CMK (cell line): ENCODE data around the gene ZNF292.
"Not testable (repeated sequence)": the region's sequence is repeated elsewhere in the genome, so short reads cannot be mapped to it uniquely, and the experiment has no call there.

Experiments
- DNase-seq: peaks from one replicate; pipeline ENCODE4 v3.0.0-alpha.2; 2010; ENCODE audit warnings: low read depth

The ZNF292 gene

GRCh38 chr6:87154993-87155841 lies at the start of gene ZNF292:
Gene ZNF292, plus strand, starts transcription at chr6:87155565. Its CDS starts 27 bp downstream, at chr6:87155592.
- DNase-seq, result peak; percentile 94

GRCh38 chr6:87105823-87106222 lies 49.5 kb upstream of the ZNF292 start:
- DNase-seq, result no peak

GRCh38 chr6:87110636-87111035 lies 44.7 kb upstream of the ZNF292 start:
- no peak for DNase-seq

GRCh38 chr6:87115402-87116135 lies 39.8 kb upstream of the ZNF292 start:
- no peak for DNase-seq

- DNase-seq, result no peak
Measured at GRCh38 chr6:87116922-87117321, 38.4 kb upstream of the ZNF292 start.

GRCh38 chr6:87118054-87118453 lies 37.3 kb upstream of the ZNF292 start:
- no peak for DNase-seq

- no peak for DNase-seq
Measured at GRCh38 chr6:87122477-87122876, 32.9 kb upstream of the ZNF292 start.

- DNase-seq, result no peak
Measured at GRCh38 chr6:87124074-87124473, 31.3 kb upstream of the ZNF292 start.

- no peak for DNase-seq
Measured at GRCh38 chr6:87126501-87126900, 28.9 kb upstream of the ZNF292 start.

- no peak for DNase-seq
Measured at GRCh38 chr6:87127737-87128136, 27.6 kb upstream of the ZNF292 start.

- no peak for DNase-seq
Measured at GRCh38 chr6:87136963-87137362, 18.4 kb upstream of the ZNF292 start.

- DNase-seq, result no peak
Measured at GRCh38 chr6:87139236-87139635, 16.1 kb upstream of the ZNF292 start.

- DNase-seq, result not testable (repeated sequence)
Measured at GRCh38 chr6:87139927-87140326, 15.4 kb upstream of the ZNF292 start.

GRCh38 chr6:87146363-87146762 lies 9.0 kb upstream of the ZNF292 start:
- no peak for DNase-seq

- no peak for DNase-seq
Measured at GRCh38 chr6:87150406-87150805, 5.0 kb upstream of the ZNF292 start.

GRCh38 chr6:87151471-87151780 lies 3.9 kb upstream of the ZNF292 start:
- no peak for DNase-seq

GRCh38 chr6:87151781-87152525 lies 3.4 kb upstream of the ZNF292 start:
- no peak for DNase-seq

- DNase-seq, result no peak
Measured at GRCh38 chr6:87152526-87152955, 2.8 kb upstream of the ZNF292 start.

GRCh38 chr6:87154641-87154992 lies 748 bp upstream of the ZNF292 start:
- DNase-seq, result no peak

GRCh38 chr6:87155842-87156815 lies 764 bp downstream of the ZNF292 start:
- DNase-seq, result peak; percentile 59

- DNase-seq, result not testable (repeated sequence)
Measured at GRCh38 chr6:87157596-87157995, 2.2 kb downstream of the ZNF292 start.

- DNase-seq, result no peak
Measured at GRCh38 chr6:87161299-87161698, 5.9 kb downstream of the ZNF292 start.
